Measurements from ENCODE around the gene TRAPPC10. TPM values are rescaled to one million over a fixed set of nuclear protein-coding genes. Genes with fewer than 3 reads are reported as not detected.

The TRAPPC10 gene
- total RNA-seq, 6 experiments from 2014 or later, result 15.4 to 25.6 (median 18.4) TPM

GRCh38 chr21:43974791-43975468 is 37.2 kb upstream of the TRAPPC10 start:
- ATAC-seq (peak in 2 of 4 donors; percentile 4 to 32), DNase-seq (no peak)
- Histone ChIP-seq H3K4me3 (no peak overlapping the region), H3K36me3 (peaks cover 0 to 43% (median 11%) of the 10 kb centered on the region in 4 donors), H3K4me1 (peaks cover 0 to 11% (median 0%) of the 10 kb centered on the region in 4 donors), H3K27ac (no peak overlapping the region), H3K27me3 (no peaks in the 10 kb centered on the region), H3K9me3 (no peaks in the 10 kb centered on the region)
- WGBS (ENCODE audit: insufficient coverage, low coverage, low lambda C conversion rate, missing lambda C conversion rate), result 47% methylated on average over 2 of the region's 16 CpGs
- no peak for TF ChIP-seq POLR2A (IDR thresholded peaks at IDR 0.05)
- TF ChIP-seq, protein P1, sequence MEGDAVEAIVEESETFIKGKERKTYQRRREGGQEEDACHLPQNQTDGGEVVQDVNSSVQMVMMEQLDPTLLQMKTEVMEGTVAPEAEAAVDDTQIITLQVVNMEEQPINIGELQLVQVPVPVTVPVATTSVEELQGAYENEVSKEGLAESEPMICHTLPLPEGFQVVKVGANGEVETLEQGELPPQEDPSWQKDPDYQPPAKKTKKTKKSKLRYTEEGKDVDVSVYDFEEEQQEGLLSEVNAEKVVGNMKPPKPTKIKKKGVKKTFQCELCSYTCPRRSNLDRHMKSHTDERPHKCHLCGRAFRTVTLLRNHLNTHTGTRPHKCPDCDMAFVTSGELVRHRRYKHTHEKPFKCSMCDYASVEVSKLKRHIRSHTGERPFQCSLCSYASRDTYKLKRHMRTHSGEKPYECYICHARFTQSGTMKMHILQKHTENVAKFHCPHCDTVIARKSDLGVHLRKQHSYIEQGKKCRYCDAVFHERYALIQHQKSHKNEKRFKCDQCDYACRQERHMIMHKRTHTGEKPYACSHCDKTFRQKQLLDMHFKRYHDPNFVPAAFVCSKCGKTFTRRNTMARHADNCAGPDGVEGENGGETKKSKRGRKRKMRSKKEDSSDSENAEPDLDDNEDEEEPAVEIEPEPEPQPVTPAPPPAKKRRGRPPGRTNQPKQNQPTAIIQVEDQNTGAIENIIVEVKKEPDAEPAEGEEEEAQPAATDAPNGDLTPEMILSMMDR (IDR thresholded peaks at IDR 0.05), result no peak
- intact Hi-C loops (cut with DNase I), result loop anchor here (5.0 kb wide), 2 partner anchors 163 to 168 kb away; no protein-coding TSS in a partner anchor

DNA sequence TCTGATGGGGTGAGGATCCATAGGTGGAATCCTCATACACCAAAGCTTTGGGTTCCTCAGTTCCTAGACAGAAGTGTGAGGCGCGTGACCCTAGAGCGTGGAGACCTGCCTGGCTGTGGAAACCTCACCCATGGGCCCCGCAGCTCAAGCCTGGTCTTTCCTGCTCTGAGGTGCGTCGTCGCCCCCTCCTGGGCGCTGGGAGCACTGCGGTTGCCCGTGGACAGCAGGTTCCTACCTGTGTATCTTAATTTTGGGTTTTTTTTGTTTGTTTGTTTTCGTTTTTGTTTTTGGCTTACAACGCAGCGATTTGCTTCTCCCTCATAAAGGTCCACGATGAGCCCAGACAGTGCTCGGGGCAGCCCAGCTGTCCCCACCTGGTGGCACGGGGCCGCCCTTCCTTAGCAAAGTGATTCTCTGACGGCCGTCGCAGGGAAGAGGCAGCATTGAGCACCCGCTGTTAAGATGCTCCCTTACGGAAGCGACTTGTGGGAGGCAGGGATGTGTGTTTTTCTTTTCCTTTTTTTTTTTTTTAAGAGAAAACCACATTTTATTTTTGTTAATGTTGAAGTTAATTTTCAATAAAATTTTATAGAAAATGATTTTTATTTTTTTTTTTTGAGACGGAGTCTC is 36.5 kb upstream of the TRAPPC10 start:
- 31% methylated on average over 20 of the region's 24 CpGs for WGBS (ENCODE audit: insufficient coverage, low coverage, low lambda C conversion rate, missing lambda C conversion rate)
- H3K36me3 ChIP-seq, result peaks cover 0 to 41% (median 9%) of the 10 kb centered on the region in 4 donors

DNA sequence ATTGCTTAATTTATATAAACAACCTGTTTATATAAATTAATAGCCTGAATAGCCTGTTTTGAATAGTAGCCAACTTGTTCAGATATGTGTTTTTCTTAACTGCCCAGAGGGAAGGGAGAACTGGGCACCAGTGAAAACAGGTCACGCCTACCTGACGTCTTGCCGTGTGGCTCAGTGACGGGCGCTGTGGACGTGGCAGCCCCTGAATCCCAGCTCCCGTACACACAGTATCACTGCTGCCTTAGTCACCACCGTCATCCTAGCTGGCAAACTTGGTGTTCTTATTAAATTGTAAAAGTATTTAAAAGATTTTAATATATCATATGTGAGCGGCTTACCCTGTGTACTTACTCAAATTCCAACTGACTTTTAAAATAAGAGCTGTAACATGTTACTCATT is 35.4 kb upstream of the TRAPPC10 start:
- Histone ChIP-seq H3K9me3 (no peaks in the 10 kb centered on the region), H3K4me3 (no peak overlapping the region), H3K27me3 (no peaks in the 10 kb centered on the region), H3K27ac (no peak overlapping the region), H3K4me1 (no peaks in the 10 kb centered on the region), H3K36me3 (peaks cover 0 to 44% (median 12%) of the 10 kb centered on the region in 4 donors)
- intact Hi-C loops (cut with DNase I), result loop anchor here (5.0 kb wide), 2 partner anchors 164 to 169 kb away; no protein-coding TSS in a partner anchor
- DNase-seq (no peak), ATAC-seq (no peak)
- 88% methylated on average over 9 of the region's 9 CpGs for WGBS (ENCODE audit: insufficient coverage, low coverage, low lambda C conversion rate, missing lambda C conversion rate)
- no peak for TF ChIP-seq POLR2A (IDR thresholded peaks at IDR 0.05)
- TF ChIP-seq, protein P1 (IDR thresholded peaks at IDR 0.05), result no peak

More for the DNA sequence above, 36.5 kb upstream of the TRAPPC10 start:
- DNase-seq, result peak; percentile 78 to 80 (median 79)
- Histone ChIP-seq H3K9me3 (no peaks in the 10 kb centered on the region), H3K27ac (no peak overlapping the region), H3K4me1 (peaks cover 0 to 9% (median 0%) of the 10 kb centered on the region in 4 donors), H3K4me3 (no peak overlapping the region), H3K27me3 (no peaks in the 10 kb centered on the region)
- intact Hi-C loops (cut with DNase I), result loop anchor here (5.0 kb wide), 2 partner anchors 163 to 168 kb away; no protein-coding TSS in a partner anchor
- TF ChIP-seq, protein P1 (IDR thresholded peaks at IDR 0.05), result peak; percentile 86 to 94 (median 90)
- TF ChIP-seq POLR2A (IDR thresholded peaks at IDR 0.05), result no peak
- peak; percentile 81 to 90 (median 84) for ATAC-seq

DNA sequence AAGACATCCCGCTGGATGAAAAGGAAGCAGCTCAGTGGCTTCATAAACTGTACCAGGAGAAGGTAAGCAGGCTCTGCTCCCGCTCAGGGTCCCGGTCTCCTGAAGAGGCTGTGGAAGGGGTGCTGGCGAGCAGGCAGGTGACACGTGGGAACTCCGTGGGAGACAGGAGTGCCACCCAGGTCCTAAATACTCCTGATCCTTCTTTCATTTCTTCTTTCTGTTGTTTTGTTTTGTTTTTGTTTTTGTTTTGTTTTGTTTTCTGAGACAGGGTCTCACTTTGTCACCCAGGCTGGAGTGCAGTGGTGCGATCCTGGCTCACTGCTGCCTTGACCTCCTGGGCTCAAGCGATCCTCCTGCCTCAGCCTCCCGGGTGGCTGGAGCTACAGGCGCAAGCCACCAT is 34.0 kb upstream of the TRAPPC10 start:
- H3K27ac ChIP-seq, result no peak overlapping the region
- ATAC-seq (no peak), DNase-seq (no peak)
- H3K36me3 ChIP-seq, result peaks cover 0 to 44% (median 13%) of the 10 kb centered on the region in 4 donors
- intact Hi-C loops (cut with DNase I), result loop anchor here (5.0 kb wide), 2 partner anchors 166 to 171 kb away; no protein-coding TSS in a partner anchor
- no peaks in the 10 kb centered on the region for H3K9me3 ChIP-seq
- no peaks in the 10 kb centered on the region for H3K27me3 ChIP-seq
- TF ChIP-seq, protein P1 (IDR thresholded peaks at IDR 0.05), result no peak
- TF ChIP-seq POLR2A (IDR thresholded peaks at IDR 0.05), result no peak
- 93% methylated on average over 6 of the region's 10 CpGs for WGBS (ENCODE audit: insufficient coverage, low coverage, low lambda C conversion rate, missing lambda C conversion rate)
- H3K4me3 ChIP-seq, result no peak overlapping the region
- no peaks in the 10 kb centered on the region for H3K4me1 ChIP-seq
